NCI-H446 treated with DMSO at 0.1 percent for 48 hours (cell line): ENCODE measurements around the gene CPNE6.
"Not testable (repeated sequence)": the region's sequence is repeated elsewhere in the genome, so short reads cannot be mapped to it uniquely, and the experiment has no call there.

ENCODE experiments used
- DNase-seq: peaks from one replicate; lab custom pipeline; 2025; lab: John Stamatoyannopoulos, UW

Gene CPNE6

DNA sequence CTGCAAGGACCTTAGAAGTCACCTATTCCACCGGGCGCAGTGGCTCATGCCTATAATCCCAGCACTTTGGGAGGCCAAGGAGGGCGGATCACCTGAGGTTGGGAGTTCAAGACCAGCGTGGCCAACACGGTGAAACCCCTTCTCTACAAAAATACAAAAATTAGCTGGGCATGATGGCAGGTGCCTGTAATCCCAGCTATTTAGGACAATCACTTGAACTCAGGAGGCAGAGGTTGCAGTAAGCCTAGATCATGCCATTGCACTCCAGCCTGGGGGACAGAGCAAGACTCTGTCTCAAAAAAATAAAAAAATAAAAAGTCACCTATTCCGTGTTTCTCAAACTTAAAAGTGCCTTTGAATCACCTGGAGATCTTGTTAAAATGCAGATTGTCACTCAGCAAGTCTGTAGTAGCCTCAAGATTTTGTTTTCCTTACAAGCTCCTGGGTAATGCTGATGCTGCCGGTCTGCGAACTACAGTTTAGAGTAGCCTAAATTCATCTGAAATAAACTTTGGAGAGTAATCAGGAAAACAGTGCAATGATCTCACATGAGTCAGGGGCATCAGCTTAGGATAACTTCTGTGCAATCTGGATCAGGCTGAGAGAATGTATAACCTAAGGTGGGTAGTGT lies 34.4 kb downstream of the CPNE6 start:
- not testable (repeated sequence) for DNase-seq

DNA sequence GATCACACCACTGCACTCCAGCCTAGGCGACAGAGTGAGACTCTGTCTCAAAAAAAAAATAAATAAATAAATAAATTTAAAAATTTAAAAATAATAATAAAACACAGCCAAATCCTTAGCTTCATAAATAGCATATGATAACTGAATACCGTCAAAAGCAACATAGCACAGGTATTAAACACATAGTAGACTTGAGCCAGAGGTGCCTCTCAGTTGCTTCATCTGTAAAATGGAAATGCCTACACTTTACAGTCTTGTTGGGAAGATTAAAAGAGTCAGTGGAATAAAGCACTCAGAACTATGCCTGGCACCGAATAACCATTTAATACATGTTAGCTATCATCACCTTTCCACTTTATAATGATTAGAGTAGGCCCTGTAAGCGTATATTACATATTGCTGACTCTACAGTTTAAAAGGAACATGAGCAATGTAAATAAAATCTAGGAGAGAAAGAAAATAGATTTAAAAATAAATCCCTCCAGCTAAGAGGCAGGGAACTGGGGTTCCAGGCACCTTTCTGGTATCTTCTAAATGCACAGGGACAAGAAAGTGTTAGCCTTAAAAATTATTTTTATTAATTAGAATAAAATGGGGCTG lies 35.4 kb downstream of the CPNE6 start:
- DNase-seq, result no peak

DNA sequence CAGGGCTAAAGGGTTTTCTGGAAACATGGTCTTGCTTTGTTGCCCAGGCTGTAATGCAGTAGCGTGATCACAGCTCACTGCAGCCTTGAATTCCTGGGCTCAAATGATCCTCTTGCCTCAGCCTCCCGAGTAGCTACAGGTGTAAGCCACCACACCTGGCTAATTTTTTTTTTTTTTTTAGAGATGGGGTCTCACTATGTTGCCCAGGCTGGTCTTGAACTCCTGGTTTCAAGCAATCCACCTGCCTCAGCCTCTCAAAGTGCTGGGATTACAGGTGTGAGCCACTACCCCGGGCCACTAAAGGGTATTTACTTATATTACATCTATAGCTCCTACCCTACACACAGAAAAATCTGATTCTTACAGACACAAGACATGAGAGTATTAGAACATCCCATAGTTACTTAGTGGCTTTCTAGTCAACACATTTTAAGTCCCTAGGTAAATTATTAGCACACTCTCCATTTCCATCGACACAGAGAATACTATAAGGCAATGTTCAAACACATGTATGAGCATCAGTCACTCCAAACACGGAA lies 37.0 kb downstream of the CPNE6 start:
- DNase-seq, result no peak

DNA sequence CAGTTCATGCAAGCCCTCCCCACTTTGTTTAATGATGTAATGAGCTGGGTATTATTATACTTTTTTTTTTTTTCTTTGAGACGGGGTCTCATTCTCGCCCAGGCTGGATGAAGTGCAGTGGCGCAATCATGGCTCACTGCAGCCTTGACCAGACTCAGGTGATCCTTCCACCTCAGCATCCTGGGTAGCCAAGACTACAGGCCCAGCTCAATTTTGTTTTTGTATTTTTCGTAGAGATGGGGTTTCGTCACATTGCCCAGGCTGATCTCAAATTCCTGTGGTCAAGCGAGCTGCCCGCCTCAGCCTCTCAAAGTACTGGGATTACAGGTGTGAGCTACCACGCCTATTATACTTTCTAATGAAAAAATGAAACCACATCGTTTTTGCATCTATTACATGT lies 38.7 kb downstream of the CPNE6 start:
- DNase-seq, result no peak

DNA sequence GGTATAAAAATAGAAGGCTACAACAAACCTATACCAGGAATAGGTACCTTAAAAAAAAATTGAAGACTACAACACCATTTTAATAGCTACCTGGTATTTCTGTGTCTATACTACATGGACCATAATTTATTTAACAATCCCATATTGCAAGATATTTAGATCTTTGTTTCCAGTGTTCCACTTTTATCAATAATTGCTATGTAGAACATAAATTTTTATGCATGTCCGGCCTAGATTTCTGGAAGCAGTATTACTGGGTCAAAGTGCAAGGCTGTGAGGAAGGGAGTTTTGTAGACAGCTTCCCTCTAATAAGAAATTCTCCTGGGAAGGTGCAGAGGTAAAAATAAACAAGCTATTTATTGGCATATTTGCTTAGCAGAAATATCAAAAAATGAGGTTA lies 39.2 kb downstream of the CPNE6 start:
- no peak for DNase-seq

DNA sequence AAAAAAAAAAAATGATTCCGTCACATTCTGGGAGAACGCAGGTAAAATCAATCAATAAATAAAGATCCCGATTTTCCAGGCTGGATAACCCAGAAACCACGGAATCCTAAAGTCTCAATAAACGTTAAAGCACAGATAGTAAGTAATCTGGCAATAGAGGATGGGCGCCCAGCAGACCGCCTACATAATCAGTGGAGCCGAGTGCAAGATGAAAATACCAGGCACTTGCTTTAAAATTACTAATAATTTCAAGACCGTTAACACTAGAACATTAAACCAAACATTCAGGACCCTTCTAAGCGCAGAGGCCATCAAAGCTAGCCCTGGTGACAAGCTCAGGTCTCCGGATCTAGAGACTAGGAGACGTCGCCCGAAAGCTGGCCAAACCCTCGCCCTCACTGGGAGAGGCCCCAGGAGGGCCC lies 42.0 kb downstream of the CPNE6 start:
- no peak for DNase-seq

DNA sequence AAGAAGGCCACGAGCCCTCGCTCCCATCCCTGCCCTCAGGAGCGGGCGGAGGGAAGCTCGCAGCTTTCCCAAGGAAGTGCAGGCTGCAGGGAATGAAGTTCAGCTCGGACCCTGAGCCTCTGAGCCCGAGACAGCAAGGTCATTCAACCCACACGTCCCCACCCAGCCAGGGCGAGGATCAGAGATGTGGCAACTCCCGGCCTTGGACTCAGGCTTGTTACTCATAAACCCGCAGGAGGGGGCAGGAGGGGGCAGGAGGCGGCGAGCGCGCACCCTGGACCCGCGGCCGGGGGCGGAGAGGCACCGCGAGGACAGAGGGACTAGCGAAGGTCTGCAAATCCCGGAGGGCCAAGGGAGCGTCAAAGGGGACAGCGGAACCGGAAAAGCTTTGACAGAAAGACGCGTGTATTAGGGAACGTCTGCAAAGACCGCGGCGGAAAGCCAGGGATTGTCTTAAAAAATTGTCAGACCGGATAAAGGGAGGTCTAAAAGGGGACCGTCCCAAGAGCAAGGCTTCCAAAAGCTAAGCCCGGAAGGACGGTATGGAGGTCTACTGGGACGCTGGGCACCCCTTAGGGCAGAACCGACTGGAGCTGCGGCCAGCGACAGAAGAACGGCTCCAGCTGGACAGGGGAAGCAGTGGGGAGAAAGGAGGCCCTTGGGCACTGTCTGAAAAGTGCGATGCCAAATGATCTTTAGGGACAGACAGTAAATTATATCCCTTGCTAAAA lies 42.6 kb downstream of the CPNE6 start:
- peak; percentile 92 for DNase-seq

DNA sequence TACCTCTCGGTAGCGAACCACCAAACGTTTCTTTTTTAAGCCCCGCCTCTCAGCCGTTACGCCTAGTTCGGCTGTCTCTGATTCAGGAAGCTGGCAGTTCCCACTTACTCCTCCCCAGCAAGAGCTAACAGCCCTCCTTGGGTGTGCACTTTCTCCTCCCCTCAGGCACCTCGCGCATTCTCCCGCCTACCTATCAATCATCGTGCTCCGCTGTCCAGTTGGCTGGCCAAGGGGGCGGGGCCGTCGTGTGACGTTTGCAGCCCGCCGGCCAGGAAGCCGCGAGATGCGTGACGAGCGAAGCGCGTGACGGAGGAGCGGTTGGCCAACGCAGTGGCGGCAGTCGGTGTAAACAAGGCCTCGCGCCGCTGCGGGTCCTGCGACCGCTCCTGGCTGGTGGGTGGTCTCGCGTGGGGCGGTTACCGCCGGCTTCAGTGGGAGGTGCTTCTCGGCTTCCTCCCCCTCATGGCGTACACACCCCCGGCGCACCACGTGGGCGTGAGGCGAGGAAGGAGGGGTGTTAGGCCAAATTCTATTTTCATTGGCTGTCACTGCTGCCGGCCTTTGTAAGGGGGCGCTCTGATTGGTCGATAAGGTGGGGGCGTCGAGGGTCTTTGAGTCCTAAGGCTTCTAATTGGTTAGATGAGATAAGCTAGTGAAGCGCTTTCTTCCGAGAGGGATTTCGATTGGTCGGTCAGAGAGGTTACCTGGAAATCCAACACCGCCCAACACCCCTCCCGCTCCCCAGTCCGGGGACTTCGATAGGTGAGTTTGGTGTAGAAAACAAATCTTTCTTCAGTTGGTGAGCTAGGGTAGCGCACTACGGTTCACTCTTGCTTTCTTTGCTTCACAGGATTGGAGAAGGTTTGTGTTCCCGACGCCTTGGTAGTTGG lies 43.4 kb downstream of the CPNE6 start, which contains the start of the genes DCAF11 and NRL:
Gene DCAF11, plus strand, starts transcription at position 246 of the 890 bp plus-strand sequence. CDS start 818 bp downstream, outside the sequence.
Gene NRL, minus strand, starts transcription at position 418 of the 890 bp plus-strand sequence. CDS start 32,101 bp downstream, outside the sequence.
- DNase-seq, result peak; percentile 100

DNA sequence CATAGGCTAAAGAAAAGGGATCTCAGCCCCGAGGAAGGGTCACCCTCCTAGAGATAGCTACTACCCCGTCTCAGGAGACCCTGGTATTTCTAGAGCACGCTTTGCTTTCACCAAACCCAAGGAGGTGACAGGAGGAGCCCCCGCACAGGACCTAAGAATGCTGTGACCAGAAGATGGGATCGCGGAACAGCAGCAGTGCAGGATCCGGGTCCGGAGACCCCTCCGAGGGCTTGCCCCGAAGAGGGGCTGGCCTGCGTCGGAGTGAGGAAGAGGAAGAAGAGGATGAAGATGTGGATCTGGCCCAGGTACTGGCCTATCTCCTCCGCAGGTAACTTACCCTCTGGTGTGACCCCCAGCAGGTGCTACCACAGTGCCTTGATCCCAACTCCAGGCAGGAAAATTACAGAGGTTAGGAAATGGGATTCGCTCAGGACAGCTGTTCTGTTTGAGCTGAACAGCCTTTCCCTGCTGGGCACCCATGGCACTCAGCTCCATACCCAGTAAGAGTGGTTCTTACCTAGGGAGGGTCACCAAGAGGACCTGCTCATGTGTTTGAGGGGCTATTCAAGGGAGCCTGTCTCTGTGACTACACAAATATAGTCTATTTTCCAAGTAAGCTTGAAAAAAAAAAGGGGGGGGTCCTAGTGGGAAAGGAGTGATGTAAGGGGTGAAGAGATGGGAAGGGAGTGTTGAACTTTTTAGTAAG lies 44.2 kb downstream of the CPNE6 start:
- no peak for DNase-seq

DNA sequence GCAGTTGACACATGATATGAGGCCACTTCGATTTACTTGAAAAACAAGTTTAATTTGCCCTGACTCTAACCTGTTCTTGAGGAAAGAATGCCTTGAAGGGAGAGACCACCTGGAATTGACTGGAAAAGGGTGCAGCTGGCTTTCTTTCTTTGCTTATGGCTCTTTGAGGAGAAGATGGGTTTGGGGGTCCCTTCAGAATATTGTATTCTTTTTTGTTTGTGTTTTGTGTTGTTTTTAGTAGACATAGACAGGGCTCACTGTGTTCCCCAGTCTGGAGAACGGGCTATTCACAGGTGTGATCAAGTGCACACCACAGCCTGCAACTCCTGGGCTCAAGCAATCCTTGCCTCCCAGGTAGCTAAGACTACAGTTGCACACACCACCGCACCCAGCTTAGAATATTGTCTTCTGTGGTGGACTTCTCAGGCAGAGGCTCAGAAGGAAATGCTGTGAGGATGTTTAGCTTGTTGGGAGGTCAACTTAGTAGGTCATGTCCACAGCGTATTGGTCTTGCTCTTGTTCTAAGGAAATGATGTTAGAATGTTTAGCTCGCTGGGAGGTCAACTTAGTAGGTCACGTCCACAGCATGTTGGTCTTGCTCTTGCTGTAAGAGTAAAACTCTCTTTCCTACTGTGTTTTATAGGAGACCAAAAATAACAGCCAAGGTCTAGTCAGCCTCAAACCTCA lies 44.9 kb downstream of the CPNE6 start:
- DNase-seq, result no peak

DNA sequence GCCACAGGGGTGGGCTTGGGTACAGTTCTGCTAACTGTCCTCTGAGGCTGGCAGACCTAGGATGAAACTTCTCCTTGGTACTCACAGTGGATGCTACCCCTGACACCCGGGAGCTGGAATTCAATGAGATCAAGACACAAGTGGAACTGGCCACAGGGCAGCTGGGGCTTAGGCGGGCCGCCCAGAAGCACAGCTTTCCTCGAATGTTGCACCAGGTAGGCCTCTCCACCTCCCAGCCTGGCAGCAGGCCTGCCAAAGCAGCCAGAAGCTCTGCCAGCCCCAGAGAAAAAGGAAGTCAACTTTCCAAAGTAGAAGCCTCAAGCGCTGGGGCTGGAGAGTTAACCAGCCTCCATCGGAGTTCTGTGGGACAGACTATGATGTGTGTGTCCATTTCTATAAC lies 45.8 kb downstream of the CPNE6 start:
- DNase-seq, result no peak

DNA sequence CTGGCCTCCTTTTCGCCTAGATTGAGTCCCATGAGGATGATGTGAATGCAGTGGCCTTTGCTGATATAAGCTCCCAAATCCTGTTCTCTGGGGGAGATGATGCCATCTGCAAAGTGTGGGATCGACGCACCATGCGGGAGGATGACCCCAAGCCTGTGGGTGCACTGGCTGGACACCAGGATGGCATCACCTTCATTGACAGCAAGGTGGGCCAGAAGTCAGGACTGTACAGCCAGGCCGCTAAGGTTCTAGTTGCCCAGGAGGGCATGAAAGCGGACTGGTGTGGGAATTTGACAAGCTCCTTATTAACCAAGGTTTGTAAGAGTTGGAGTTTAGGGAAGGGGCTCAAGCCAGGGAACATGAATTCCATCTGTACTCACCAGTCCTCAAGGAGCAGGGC lies 48.3 kb downstream of the CPNE6 start:
- DNase-seq, result no peak

DNA sequence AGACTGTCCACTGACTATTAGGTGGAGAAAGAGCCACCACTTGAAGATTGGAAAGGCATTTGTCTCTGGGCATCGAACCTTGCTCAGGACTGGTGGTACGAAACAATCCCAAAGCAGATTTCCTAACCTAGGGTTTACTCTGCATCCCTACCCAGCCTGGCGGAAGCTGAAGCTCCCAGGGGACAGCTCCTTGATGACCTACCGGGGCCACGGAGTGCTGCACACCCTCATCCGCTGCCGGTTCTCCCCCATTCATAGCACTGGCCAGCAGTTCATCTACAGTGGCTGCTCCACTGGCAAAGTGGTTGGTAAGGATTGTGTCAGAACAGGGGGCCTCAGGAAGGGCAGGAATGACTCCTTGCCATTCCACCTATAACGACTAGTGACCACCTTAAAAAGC lies 49.8 kb downstream of the CPNE6 start:
- no peak for DNase-seq

DNA sequence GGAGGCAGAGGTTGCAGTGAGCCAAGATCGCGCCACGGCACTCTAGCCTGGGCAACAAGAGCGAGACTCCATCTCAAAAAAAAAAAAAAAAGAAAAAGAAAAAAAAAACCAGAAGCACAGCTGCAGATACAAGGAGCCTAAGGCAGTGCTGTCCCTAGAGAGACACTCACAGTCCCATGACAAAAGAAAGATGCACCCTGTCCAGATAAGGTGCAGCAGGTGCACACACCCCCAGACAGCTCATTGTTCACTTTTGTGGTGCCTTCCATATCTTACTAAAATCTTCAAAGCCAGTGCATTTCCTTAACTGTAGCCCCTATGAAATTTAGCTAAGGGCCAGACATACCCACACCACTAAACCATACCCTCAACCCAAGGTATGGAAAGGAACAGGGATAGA lies 51.1 kb downstream of the CPNE6 start:
- DNase-seq, result no peak

DNA sequence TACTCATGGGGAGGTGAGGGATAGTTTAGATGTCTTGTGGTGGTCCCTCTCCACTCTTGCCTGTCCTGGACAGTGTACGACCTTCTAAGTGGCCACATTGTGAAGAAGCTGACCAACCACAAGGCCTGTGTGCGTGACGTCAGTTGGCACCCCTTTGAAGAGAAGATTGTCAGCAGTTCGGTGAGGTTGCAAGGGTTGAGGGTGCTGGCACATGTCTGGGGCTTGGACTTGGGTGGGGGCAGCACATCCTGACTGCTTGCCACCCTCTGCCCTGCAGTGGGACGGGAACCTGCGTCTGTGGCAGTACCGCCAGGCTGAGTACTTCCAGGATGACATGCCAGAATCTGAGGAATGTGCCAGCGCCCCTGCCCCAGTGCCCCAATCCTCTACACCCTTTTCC lies 51.5 kb downstream of the CPNE6 start:
- no peak for DNase-seq

DNA sequence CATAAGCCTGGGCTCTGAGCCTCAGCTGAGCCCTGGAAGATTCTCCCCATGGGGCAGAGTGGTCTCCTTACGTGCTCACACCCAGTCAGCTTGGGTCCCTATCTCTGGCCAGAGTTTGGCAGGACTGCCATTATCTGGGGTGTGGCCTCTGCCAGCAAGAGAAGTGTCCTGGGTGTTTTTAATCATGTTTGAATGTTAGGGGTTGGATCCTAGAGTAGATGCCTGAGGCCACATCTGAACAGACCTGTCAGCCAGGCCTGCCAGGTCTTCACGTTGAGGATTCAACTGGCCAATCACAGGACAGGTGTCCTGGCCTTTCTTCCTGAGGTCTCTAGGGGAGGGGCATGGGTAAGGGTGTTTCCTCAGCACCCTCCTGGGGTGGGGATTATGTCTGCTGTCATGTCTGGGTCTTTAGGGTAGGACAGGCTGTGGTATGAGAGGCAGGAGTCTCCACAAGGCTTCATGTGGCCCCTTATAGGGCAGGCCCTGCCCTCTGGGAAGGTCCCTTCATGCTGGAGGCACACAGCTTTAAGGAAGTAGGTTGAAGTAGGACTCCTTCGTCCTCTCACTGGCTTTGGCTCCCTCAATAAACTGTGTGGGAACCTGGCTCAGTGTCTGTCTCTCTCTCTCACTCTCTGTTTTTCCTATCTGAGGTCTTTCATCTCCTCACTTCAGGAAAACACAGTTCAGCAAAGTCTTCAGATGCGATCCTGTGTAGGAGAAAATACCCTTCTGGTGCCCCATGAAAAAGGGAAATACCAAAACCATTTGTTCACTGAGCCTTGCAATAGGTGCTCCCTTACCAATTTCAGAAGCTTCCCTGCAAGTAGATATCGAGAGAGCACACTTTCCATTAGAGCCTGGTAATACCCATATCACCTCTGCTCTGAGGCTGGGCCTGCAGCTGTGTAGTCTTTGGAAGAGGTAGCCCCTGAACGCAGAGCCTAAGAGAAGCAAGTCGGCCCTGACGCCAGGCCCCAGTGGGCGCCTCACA lies 52.4 kb downstream of the CPNE6 start:
- no peak for DNase-seq

DNA sequence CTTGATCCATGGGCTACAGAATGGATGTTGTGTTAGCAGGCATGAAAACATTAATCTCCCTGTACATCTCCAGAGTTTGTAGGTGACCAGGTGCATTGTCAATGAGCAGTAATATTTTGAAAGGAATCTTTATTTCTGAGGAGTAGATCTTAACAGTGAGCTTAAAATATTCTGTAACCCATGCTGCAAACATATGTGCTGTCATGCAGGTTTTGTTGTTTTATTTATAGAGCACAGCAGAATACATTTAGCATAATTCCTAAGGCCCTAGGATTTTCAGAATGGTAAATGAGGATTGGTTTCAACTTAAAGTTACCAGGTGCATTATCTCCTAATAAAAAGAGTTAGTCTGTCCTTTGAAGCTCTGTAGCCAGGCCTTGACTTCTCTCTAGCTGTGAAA lies 55.6 kb downstream of the CPNE6 start:
- DNase-seq, result no peak

DNA sequence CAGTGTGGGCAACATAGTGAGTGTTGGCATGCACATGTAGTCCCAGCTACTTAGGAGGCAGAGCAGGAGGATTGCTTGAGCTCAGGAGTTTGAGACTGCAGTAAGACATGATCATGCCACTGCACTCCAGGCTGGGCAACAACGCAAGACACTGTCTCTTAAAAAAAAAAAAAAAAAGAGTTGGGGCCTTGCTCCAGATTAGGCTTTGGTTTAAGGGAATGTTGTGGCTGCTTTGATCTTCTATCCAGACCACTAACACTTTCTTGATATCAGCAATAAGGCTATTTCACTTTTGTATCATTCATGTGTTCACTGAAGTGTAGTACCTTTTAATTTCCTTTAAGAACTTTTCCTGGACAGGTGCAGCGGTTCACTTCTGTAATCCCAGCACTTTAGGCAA lies 56.3 kb downstream of the CPNE6 start:
- DNase-seq, result no peak
